Activated CD4-positive, alpha-beta T cell treated with anti-CD3 and anti-CD28 coated beads, Interleukin-2, Interleukin-6, amounts not matched to agents 100 ng/mL and 50 ng/mL, durations not matched to agents 16 hours and 8 hours (primary cell): ENCODE data around the gene SPON2.
"Not testable (repeated sequence)": the region's sequence is repeated elsewhere in the genome, so short reads cannot be mapped to it uniquely, and the experiment has no call there.

ENCODE experiments used
- DNase-seq: peaks from one replicate; pipeline ENCODE4 v3.0.0-alpha.2; 2020

Gene SPON2

GRCh38 chr4:1139860-1140259 lies 32.5 kb downstream of the SPON2 start:
- no peak for DNase-seq

DNA sequence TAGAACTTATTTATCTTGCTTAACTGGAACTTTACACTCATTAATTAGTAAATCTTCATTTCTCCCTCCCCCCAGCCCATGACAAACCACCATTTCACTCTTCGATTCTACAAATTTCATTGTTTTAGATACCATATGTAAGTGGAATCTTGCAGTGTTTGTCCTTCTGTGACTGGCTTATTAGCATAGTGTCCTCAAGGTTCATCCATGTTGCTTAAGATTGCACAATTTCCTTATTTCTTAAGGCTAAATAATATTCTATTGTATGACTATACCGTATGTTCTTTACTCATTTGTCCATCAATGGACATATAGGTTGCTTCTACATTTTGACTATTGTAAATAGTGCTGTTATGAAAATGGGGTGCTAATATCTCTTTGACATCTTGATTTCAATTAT lies 34.5 kb downstream of the SPON2 start:
- no peak for DNase-seq

GRCh38 chr4:1137063-1137776 lies 35.2 kb downstream of the SPON2 start:
- DNase-seq: peak; percentile 12

GRCh38 chr4:1136048-1136447 lies 36.3 kb downstream of the SPON2 start:
- DNase-seq: no peak

- no peak for DNase-seq
Observed at GRCh38 chr4:1133033-1133432, 39.4 kb downstream of the SPON2 start.

GRCh38 chr4:1130316-1131186 lies 41.8 kb downstream of the SPON2 start:
- peak; percentile 85 for DNase-seq

GRCh38 chr4:1126506-1126905 lies 45.9 kb downstream of the SPON2 start:
- DNase-seq: no peak

GRCh38 chr4:1125466-1125865 lies 46.9 kb downstream of the SPON2 start:
- DNase-seq: not testable (repeated sequence)

- no peak for DNase-seq
Observed at GRCh38 chr4:1124818-1125217, 47.6 kb downstream of the SPON2 start.

GRCh38 chr4:1122505-1122904 lies 49.9 kb downstream of the SPON2 start:
- no peak for DNase-seq
